HG02852 (cell line): ENCODE data around the gene SLC39A2.
"Not testable (repeated sequence)": the region's sequence is repeated elsewhere in the genome, so short reads cannot be mapped to it uniquely, and the experiment has no call there.

Experiments
- ATAC-seq: cut with Tn5 transposase; IDR thresholded peaks from one replicate; pipeline ENCODE4 v1.9.1; 2021; ENCODE audit warnings: mild to moderate bottlenecking, moderate library complexity; ENCODE audit not compliant: unreplicated experiment

SLC39A2 gene, protein sequence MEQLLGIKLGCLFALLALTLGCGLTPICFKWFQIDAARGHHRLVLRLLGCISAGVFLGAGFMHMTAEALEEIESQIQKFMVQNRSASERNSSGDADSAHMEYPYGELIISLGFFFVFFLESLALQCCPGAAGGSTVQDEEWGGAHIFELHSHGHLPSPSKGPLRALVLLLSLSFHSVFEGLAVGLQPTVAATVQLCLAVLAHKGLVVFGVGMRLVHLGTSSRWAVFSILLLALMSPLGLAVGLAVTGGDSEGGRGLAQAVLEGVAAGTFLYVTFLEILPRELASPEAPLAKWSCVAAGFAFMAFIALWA

GRCh38 chr14:20998674-20999366 is at the start of gene SLC39A2:
Gene SLC39A2 (plus strand): TSS chr14:20999293. CDS start chr14:20999447, 154 bp downstream.
- no peak for ATAC-seq

- ATAC-seq: not testable (repeated sequence)
These were observed 44.2 kb upstream of the SLC39A2 start, which contains the start of gene RNASE2 for GRCh38 chr14:20954736-20955537. Gene RNASE2 (plus strand): TSS chr14:20955487. CDS start chr14:20955772, 285 bp downstream.

DNA sequence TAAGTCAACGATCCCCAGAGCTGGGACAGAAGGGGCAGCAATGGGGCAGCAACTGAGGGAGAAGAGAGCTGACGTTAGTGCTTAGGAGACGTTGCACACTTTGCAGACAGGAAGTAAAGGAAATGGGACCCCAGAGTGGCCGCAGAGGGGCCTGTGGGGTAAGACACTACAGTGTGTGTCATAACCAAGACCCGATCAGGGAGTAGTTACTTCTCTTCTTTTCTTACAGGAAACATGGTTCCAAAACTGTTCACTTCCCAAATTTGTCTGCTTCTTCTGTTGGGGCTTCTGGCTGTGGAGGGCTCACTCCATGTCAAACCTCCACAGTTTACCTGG is 43.6 kb upstream of the SLC39A2 start:
- ATAC-seq: not testable (repeated sequence)

DNA sequence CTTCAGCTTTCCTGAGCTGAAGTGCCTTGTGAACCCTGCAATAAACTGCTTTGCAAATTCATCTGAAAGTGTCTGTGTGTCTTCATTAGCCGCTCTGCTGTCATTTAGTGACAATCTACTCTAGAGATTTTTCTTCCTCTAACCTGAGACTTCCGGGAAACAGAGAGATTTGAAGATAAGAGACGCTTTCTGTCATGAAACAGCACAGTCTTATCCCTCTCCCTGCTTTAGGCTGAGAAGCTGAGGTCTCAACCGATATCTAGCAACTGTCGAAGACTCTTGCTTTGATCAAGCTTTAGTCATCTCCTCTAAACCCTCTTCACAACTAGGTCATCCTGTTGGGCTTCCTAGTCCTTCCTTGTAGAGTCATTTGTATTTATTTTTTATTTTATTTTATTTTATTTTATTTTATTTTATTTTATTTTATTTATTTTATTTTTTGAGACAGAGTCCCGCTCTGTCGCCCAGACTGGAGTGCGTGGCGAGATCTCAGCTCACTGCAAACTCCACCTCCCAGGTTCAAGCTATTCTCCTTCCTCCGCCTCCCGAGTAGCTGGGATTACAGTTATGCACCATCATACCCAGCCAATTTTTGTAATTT is 42.6 kb upstream of the SLC39A2 start:
- no peak for ATAC-seq

DNA sequence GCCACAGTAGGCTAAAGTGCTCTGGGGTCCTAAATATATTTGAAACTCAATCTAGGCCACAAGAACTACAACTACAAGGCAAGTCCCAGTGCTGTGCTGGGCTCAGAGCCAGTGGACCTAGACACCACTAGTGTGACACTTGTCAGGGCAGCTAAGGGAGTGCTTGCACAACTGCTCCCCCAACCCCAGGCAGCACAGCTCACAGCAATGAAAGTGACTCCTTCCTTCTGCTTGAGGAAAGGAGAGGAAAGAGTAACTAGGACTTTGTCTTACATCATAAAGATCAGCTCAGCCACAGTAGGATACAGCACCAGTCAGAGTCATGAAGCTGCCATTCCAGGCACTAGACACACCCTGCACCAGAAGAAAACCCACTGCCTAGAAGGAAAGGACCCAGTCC is 40.1 kb upstream of the SLC39A2 start:
- ATAC-seq: not testable (repeated sequence)

GRCh38 chr14:20969336-20969735 is 29.8 kb upstream of the SLC39A2 start:
- ATAC-seq: no peak

- peak; percentile 22 for ATAC-seq
These were observed 28.5 kb upstream of the SLC39A2 start for GRCh38 chr14:20970647-20970982.

GRCh38 chr14:20970983-20971704 is 27.9 kb upstream of the SLC39A2 start:
- peak; percentile 94 for ATAC-seq

DNA sequence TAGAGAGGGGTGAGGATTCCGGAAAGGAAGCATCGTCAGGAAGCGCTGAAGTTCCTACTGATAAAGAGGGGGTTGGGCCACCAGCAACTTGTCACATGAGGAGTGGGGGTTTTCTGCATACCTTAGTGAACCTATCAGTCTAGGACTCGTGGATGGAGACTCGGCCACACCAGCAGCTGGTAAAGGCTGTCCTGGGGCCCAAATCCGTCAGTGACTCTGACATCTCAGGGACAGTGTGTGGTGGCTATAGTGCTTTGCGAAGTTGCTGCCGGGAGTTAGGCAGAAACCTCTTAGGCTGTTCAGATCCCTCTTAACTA is 27.4 kb upstream of the SLC39A2 start:
- peak; percentile 30 for ATAC-seq

- ATAC-seq: no peak
These were observed 25.6 kb upstream of the SLC39A2 start for GRCh38 chr14:20973501-20973900.

DNA sequence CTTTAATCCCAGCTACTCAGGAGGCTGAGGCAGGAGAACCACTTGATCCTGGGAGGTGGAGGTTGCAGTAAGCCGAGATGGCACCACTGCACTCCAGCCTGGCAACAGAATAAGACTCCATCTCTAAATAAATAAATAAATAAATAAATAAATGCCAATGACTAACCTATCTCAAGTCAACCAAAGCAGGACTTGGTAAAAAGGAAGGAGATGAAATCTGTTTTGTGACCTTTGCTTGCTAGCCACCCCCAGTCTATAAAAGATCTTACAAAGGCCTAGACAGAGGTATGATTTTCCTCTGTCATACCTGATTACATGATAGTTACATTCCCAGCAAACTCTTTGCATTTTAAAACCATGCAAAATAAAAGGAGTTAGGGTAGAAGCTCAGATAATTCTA is 22.8 kb upstream of the SLC39A2 start:
- no peak for ATAC-seq

- no peak for ATAC-seq
These were observed 20.4 kb upstream of the SLC39A2 start for GRCh38 chr14:20978687-20979086.

DNA sequence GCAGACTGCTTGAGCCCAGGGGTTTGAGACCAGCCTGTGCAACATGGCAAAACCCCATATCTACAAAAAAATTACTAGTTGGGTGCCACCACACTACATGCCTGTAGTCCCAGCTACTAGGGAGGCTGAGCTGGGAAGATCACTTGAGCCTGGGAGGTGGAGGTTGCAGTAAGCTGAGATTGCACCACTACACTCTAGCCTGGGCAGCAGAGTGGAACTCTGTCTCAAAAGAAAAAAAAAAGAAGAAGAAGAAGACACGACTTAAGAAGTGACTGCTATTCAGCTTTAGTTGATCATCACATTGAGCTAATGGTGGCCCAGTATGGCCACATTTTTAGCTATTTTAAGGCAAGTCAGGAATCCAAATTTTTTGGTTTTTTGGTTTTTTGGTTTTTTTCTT is 18.2 kb upstream of the SLC39A2 start:
- no peak for ATAC-seq

DNA sequence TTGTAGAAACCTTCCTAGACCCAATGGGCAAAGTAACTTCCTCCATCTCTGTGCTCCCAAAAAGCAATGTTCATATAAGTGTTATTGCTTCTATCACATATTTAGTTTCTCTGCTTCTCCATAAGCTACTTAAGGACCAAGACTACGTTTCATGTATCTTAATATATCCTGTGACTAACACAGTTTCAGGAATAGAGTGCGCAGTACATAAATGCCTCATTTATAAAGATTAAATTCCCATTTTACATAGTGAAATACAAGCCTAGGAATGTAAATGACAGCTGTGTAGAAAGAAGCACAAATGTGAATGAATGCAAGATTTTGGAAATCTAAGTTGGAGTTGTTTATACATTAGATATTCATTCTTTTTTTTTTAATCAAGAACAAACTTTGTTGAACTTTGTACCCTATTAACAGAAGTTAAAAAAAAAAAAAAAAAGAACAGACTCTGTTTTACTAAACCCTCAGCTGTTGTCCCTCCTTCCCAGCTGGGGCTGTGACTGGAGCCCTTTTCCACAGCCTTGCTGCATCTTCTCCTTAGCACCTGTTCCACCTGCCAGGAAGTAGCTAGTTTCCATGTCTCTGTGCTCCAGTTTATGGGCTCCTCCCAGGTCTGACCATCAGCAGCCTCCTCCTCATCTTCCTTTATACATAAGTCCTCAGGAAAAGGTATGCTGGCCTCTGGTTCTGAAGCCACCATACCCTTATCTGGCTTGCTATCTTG is 16.3 kb upstream of the SLC39A2 start:
- ATAC-seq: no peak

GRCh38 chr14:20985650-20986049 is 13.4 kb upstream of the SLC39A2 start:
- not testable (repeated sequence) for ATAC-seq

- ATAC-seq: no peak
These were observed 12.3 kb upstream of the SLC39A2 start for GRCh38 chr14:20986811-20987210.

DNA sequence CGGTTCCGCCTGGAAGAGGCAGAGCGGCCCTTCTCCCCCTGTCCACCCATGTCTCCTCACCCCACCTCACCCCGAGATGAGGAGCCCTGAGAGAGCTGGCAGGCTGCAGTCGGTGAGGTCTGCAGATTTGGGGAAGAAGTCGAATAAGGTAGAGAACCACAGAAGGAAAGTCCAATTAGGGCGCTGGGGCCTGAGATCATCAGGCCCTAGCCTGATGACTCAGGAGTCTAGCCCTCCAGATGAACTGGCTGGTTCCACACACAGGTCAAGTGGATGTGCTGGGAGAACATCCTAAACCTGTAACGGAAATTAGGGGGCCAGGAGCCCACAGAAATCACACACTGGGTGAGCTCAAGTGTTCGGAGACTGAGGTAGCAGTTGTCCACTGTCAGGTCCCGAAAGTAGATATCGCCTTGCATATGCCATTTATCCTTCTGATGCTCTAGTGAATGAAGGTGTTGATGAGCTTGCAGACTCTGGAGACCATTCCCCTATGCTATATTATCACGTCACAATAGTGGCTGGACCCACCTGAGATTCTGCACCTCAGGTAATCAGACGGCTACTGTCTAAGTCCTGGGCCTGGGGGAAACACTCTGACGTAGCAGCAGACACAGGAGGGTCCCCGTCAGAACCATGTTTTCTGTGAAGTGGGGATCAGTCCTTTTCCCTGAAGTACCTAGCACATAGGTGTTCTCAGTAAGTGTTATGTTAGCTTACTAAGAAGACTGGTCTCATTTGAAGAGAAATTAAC is 10.2 kb upstream of the SLC39A2 start:
- ATAC-seq: no peak

DNA sequence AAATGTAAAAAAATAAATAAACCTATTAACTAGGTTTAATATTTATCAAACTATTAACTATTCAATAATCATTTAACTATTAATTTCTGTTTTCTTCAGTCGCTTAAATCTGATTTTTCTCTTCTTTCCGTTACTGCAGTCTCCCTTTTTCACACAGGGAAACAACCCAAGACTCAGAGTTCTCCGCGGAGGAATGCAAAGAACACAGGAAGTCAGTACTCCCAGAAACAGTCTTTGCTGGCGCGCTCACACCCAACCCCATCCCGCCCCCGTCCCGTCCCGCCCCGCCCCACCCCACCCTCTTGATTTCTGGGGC is 9.7 kb upstream of the SLC39A2 start:
- no peak for ATAC-seq

GRCh38 chr14:20989787-20990600 is 9.1 kb upstream of the SLC39A2 start, which contains the start of gene METTL17:
Gene METTL17 (plus strand): TSS chr14:20989980. CDS start chr14:20990003, 23 bp downstream.
- ATAC-seq: peak; percentile 97
